Smooth muscle cell (in vitro differentiated cells): Measurements from ENCODE around the gene PIP5K1C. TPM values are rescaled to one million over a fixed set of nuclear protein-coding genes. Genes with fewer than 3 reads are reported as not detected.

ENCODE experiments used
- DNase-seq: peaks from one replicate; lab custom pipeline; 2025; ENCODE audit not compliant: unreplicated experiment; lab: John Stamatoyannopoulos, UW
- H2AFZ ChIP-seq: fragments of 200-600 bp; sonication (generic); 2 replicates; pipeline ENCODE4 v1.6.0; 2016; ENCODE audit warnings: antibody characterized with exemption, low read depth, mild to moderate bottlenecking
- H3F3A ChIP-seq: fragments of 200-600 bp; sonication (generic); 2 replicates; pipeline ENCODE4 v1.6.0; 2017; ENCODE audit warnings: antibody characterized with exemption, low read depth
- H3K27ac ChIP-seq: fragments of 200-600 bp; sonication (generic); 2 replicates; pipeline ENCODE4 v1.5.1; 2016; ENCODE audit warnings: low read depth, mild to moderate bottlenecking
- H3K27me3 ChIP-seq: fragments of 200-600 bp; sonication (generic); 2 replicates; pipeline ENCODE4 v1.6.1; 2016; ENCODE audit warnings: low read depth, mild to moderate bottlenecking
- H3K36me3 ChIP-seq: fragments of 200-600 bp; sonication (generic); 2 replicates; pipeline ENCODE4 v1.5.1; 2016; ENCODE audit warnings: low read depth
- H3K4me1 ChIP-seq: fragments of 200-600 bp; sonication (generic); 2 replicates; pipeline ENCODE4 v1.5.1; 2016; ENCODE audit warnings: low read depth
- H3K4me2 ChIP-seq: fragments of 200-600 bp; sonication (generic); 2 replicates; pipeline ENCODE4 v1.6.0; 2016; ENCODE audit warnings: mild to moderate bottlenecking
- H3K4me3 ChIP-seq: fragments of 200-600 bp; sonication (generic); 2 replicates; pipeline ENCODE4 v1.5.1; 2016; ENCODE audit warnings: mild to moderate bottlenecking
- H3K79me2 ChIP-seq: fragments of 200-600 bp; sonication (generic); 2 replicates; pipeline ENCODE4 v1.6.0; 2016; ENCODE audit warnings: low read depth, mild to moderate bottlenecking
- H3K9ac ChIP-seq: fragments of 200-600 bp; sonication (generic); 2 replicates; pipeline ENCODE4 v1.6.0; 2016; ENCODE audit warnings: low read depth
- H3K9me3 ChIP-seq: fragments of 200-600 bp; sonication (generic); replicated peaks from 2 replicates; pipeline ENCODE4 v1.5.1; 2016; ENCODE audit warnings: low read depth
- H4K20me1 ChIP-seq: fragments of 200-600 bp; sonication (generic); 2 replicates; pipeline ENCODE4 v1.6.0; 2016; ENCODE audit warnings: low read depth
- CTCF ChIP-seq: fragments of 200-600 bp; sonication (generic); IDR thresholded peaks from 2 replicates; pipeline ENCODE4 v1.5.1; 2017; ENCODE audit warnings: borderline replicate concordance, mild to moderate bottlenecking, antibody characterized with exemption; ENCODE audit not compliant: insufficient read depth, poor library complexity, severe bottlenecking
- WGBS: methylation state at CpG from one replicate; pipeline ENCODE4 v1.1.7; 2016; ENCODE audit warnings: low lambda C conversion rate; 5-methylcytosine and 5-hydroxymethylcytosine counted together
- polyA plus RNA-seq: library from polyadenylated mRNA; unstranded; fragments of >200 nt; fragmentation: Nextera tagmentation; extraction: Ambion mirVana; gene quantifications from 2 replicates; pipeline ENCODE4 v1.2.1, GENCODE V29; 2016
- total RNA-seq: library from RNA; depleted of rRNA; stranded (reverse); fragments of >200 nt; gene quantifications from 2 replicates; pipeline ENCODE4 v1.2.3, GENCODE V29; 2014

PIP5K1C gene
- total and polyA plus RNA-seq, 2 experiments from 2014 or later: 13.2 to 27.2 TPM

- 47% methylated on average over 9 of the region's 9 CpGs for WGBS
- Histone ChIP-seq H3K79me2 (no peaks in the 10 kb centered on the region), H3K9ac (no peak overlapping the region), H4K20me1 (no peaks in the 10 kb centered on the region), H3K4me2 (no peak overlapping the region), H3F3A (no peaks in the 10 kb centered on the region), H3K4me1 (peaks cover 7% of the 10 kb centered on the region), H3K4me3 (peak overlapping the region; percentile 31), H3K9me3 (no peaks in the 10 kb centered on the region), H3K27ac (no peak overlapping the region), H2AFZ (no peak overlapping the region), H3K27me3 (peaks cover 35% of the 10 kb centered on the region), H3K36me3 (no peaks in the 10 kb centered on the region)
- TF ChIP-seq CTCF: no peak
- DNase-seq: no peak
Observed at GRCh38 chr19:3720349-3720917, 20.2 kb upstream of the PIP5K1C start.

- no peak overlapping the region for H3K4me2 ChIP-seq
- no peaks in the 10 kb centered on the region for H3K79me2 ChIP-seq
- H3K27me3 ChIP-seq: peaks cover 33% of the 10 kb centered on the region
- H3K4me3 ChIP-seq: no peak overlapping the region
- TF ChIP-seq CTCF: no peak
- DNase-seq: no peak
- no peak overlapping the region for H3K9ac ChIP-seq
- H3K36me3 ChIP-seq: no peaks in the 10 kb centered on the region
- no peaks in the 10 kb centered on the region for H3F3A ChIP-seq
- WGBS: 88% methylated on average over 4 of the region's 4 CpGs
- no peaks in the 10 kb centered on the region for H4K20me1 ChIP-seq
- no peaks in the 10 kb centered on the region for H3K9me3 ChIP-seq
- no peak overlapping the region for H2AFZ ChIP-seq
- H3K27ac ChIP-seq: no peak overlapping the region
- peaks cover 7% of the 10 kb centered on the region for H3K4me1 ChIP-seq
Observed at GRCh38 chr19:3719868-3720267, 19.6 kb upstream of the PIP5K1C start.

- H2AFZ ChIP-seq: no peak overlapping the region
- TF ChIP-seq CTCF: no peak
- H4K20me1 ChIP-seq: no peaks in the 10 kb centered on the region
- peaks cover 3% of the 10 kb centered on the region for H3K27me3 ChIP-seq
- no peaks in the 10 kb centered on the region for H3K4me1 ChIP-seq
- H3K9me3 ChIP-seq: no peaks in the 10 kb centered on the region
- no peaks in the 10 kb centered on the region for H3K79me2 ChIP-seq
- no peak overlapping the region for H3K9ac ChIP-seq
- no peak overlapping the region for H3K4me2 ChIP-seq
- DNase-seq: no peak
- no peak overlapping the region for H3K4me3 ChIP-seq
- WGBS: 94% methylated on average over 16 of the region's 16 CpGs
- H3K36me3 ChIP-seq: no peaks in the 10 kb centered on the region
- H3F3A ChIP-seq: no peaks in the 10 kb centered on the region
- H3K27ac ChIP-seq: no peak overlapping the region
Observed at GRCh38 chr19:3716147-3716668, 15.9 kb upstream of the PIP5K1C start.
